Neural progenitor cell (in vitro differentiated cells): ENCODE results near the gene SLC39A7.

ENCODE experiments used
- EZH2 ChIP-seq: fragments of 200-600 bp; sonication (generic); IDR thresholded peaks from 2 replicates; pipeline ENCODE4 v1.6.1; 2017; ENCODE audit warnings: antibody characterized with exemption, mild to moderate bottlenecking, moderate library complexity
- EZH2phosphoT487 ChIP-seq: fragments of 200-600 bp; sonication (generic); IDR thresholded peaks from 2 replicates; pipeline ENCODE4 v1.6.1; 2017; ENCODE audit warnings: antibody characterized with exemption
- TF ChIP-seq, protein P1 (sequence below): fragments of 200-600 bp; sonication (generic); IDR thresholded peaks from 2 replicates; pipeline ENCODE4 v1.5.1; 2017; ENCODE audit warnings: antibody characterized with exemption, mild to moderate bottlenecking

- TF ChIP-seq, protein P1, sequence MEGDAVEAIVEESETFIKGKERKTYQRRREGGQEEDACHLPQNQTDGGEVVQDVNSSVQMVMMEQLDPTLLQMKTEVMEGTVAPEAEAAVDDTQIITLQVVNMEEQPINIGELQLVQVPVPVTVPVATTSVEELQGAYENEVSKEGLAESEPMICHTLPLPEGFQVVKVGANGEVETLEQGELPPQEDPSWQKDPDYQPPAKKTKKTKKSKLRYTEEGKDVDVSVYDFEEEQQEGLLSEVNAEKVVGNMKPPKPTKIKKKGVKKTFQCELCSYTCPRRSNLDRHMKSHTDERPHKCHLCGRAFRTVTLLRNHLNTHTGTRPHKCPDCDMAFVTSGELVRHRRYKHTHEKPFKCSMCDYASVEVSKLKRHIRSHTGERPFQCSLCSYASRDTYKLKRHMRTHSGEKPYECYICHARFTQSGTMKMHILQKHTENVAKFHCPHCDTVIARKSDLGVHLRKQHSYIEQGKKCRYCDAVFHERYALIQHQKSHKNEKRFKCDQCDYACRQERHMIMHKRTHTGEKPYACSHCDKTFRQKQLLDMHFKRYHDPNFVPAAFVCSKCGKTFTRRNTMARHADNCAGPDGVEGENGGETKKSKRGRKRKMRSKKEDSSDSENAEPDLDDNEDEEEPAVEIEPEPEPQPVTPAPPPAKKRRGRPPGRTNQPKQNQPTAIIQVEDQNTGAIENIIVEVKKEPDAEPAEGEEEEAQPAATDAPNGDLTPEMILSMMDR: no peak
- TF ChIP-seq EZH2 (no peak), EZH2phosphoT487 (no peak)
These were observed 35.8 kb upstream of the SLC39A7 start for GRCh38 chr6:33164665-33165373.
